Activated T-helper 1 cell treated with Interleukin-2 at 50 U/mL for 16 hours (primary cell): Measurements from ENCODE around the gene ZP3.
"Not testable (repeated sequence)": the region's sequence is repeated elsewhere in the genome, so short reads cannot be mapped to it uniquely, and the experiment has no call there.

Experiments used
- DNase-seq: peaks from one replicate; pipeline ENCODE4 v3.0.0-alpha.2; 2020; ENCODE audit warnings: low read depth

Gene ZP3

GRCh38 chr7:76424413-76425111 lies at the start of gene ZP3:
TSS of gene ZP3 (plus strand) at chr7:76424950. CDS start at chr7:76424965, 15 bp downstream.
- DNase-seq, result no peak

- DNase-seq, result no peak
Observed at GRCh38 chr7:76375251-76375650, 49.5 kb upstream of the ZP3 start.

GRCh38 chr7:76377186-76377918 lies 47.4 kb upstream of the ZP3 start:
- DNase-seq, result no peak

- no peak for DNase-seq
Observed at GRCh38 chr7:76380623-76380966, 44.2 kb upstream of the ZP3 start.

- DNase-seq, result no peak
Observed at GRCh38 chr7:76381814-76382213, 42.9 kb upstream of the ZP3 start.

GRCh38 chr7:76383089-76383944 lies 41.4 kb upstream of the ZP3 start:
- DNase-seq, result no peak

GRCh38 chr7:76386691-76387260 lies 38.0 kb upstream of the ZP3 start:
- DNase-seq, result no peak

GRCh38 chr7:76387789-76388188 lies 37.0 kb upstream of the ZP3 start:
- not testable (repeated sequence) for DNase-seq

GRCh38 chr7:76390092-76390491 lies 34.7 kb upstream of the ZP3 start:
- DNase-seq, result no peak

- DNase-seq, result no peak
Observed at GRCh38 chr7:76392531-76393115, 32.1 kb upstream of the ZP3 start.

- DNase-seq, result peak; percentile 91
Observed at GRCh38 chr7:76393116-76394031, 31.4 kb upstream of the ZP3 start.

- DNase-seq, result no peak
Observed at GRCh38 chr7:76394957-76395356, 29.8 kb upstream of the ZP3 start.

- DNase-seq, result not testable (repeated sequence)
Observed at GRCh38 chr7:76395605-76395964, 29.2 kb upstream of the ZP3 start.

GRCh38 chr7:76395965-76396726 lies 28.6 kb upstream of the ZP3 start:
- no peak for DNase-seq

- DNase-seq, result no peak
Observed at GRCh38 chr7:76396864-76397263, 27.9 kb upstream of the ZP3 start.

GRCh38 chr7:76397409-76398183 lies 27.2 kb upstream of the ZP3 start:
- peak; percentile 73 for DNase-seq

- no peak for DNase-seq
Observed at GRCh38 chr7:76400248-76400647, 24.5 kb upstream of the ZP3 start.

- DNase-seq, result not testable (repeated sequence)
Observed at GRCh38 chr7:76403097-76403496, 21.7 kb upstream of the ZP3 start.

- DNase-seq, result no peak
Observed at GRCh38 chr7:76403780-76404494, 20.8 kb upstream of the ZP3 start.
